NCI-H460 (cell line): Measurements from ENCODE around the gene CNNM1. TPM values are rescaled to one million over a fixed set of nuclear protein-coding genes. Genes with fewer than 3 reads are reported as not detected.

ENCODE experiments used
- DNase-seq: peaks from one replicate; pipeline ENCODE4 v3.0.0-alpha.2; 2016; ENCODE audit warnings: low read depth; ENCODE audit errors: extremely low read depth
- polyA plus RNA-seq: library from polyadenylated mRNA; depleted of rRNA; stranded (reverse); fragments of >200 nt; gene quantifications from 2 replicates; pipeline ENCODE4 v1.2.3, GENCODE V29; 2014; cell fraction: nucleus; rRNA removed
- total RNA-seq: library from RNA; depleted of rRNA; stranded (reverse); fragments of >200 nt; shearing (Covaris generic); gene quantifications from 2 replicates; pipeline ENCODE4 v1.2.3, GENCODE V29; 2014; rRNA removed

Gene CNNM1
- 1.8 and 2.5 TPM in 2 replicates for total RNA-seq
- polyA plus RNA-seq = 1.9 and 2.2 TPM in 2 replicates

DNA sequence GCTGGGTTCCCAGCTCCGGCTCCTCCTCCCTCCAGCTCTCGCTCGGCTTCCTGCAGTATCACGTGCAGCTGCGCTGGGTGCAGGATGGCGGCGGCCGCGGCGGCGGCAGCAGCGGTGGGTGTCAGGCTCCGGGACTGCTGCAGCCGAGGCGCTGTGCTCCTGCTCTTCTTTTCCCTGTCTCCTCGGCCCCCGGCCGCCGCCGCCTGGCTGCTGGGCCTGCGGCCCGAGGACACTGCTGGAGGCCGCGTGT is at the start of gene CNNM1:
CNNM1 (plus strand) TSS at position 53 of the 250 bp plus-strand sequence; CDS start at position 85, 32 bp downstream.
- DNase-seq = peak; percentile 22

GRCh38 chr10:99279626-99280111 is 49.5 kb upstream of the CNNM1 start:
- no peak for DNase-seq

- DNase-seq = no peak
Measured at GRCh38 chr10:99280472-99280871, 48.7 kb upstream of the CNNM1 start.

DNA sequence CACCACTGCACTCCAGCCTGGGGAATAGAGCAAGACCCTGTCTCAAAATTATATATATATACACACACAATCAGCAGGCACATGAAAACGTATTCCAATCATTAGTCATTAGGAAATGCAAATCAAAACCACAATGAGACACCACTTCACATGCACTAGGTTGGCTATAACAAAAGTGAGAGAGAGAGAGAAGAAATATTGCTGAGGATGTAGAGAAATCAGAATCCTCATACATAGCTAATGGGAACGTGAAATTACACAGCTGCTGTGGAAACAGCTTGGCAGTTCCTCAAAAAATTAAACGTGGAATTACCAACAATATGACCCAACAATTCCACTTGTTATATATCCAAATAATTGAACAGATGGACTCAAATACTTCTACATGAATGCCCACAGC is 43.3 kb upstream of the CNNM1 start:
- no peak for DNase-seq

- no peak for DNase-seq
Measured at GRCh38 chr10:99290306-99290705, 38.9 kb upstream of the CNNM1 start.

DNA sequence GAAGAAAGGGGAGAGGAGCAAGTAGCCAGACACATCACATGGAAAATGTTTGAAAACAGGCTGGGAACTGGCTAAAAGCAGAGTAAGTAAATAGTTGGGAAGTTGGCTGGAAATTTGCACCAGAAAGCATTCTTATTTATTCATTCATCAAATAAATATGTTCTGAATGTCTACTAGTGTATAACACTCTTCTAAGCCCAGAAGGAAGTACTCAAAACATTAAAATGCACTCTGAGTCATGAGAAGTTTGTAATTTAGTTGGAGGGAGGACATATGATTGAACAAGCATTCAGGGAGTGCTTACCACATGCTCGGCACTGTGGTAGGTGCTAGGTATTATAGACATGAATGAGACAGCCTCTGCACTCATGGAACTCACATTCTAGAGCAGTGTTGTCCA is 37.0 kb upstream of the CNNM1 start:
- DNase-seq = no peak

GRCh38 chr10:99296605-99297004 is 32.6 kb upstream of the CNNM1 start:
- no peak for DNase-seq

DNA sequence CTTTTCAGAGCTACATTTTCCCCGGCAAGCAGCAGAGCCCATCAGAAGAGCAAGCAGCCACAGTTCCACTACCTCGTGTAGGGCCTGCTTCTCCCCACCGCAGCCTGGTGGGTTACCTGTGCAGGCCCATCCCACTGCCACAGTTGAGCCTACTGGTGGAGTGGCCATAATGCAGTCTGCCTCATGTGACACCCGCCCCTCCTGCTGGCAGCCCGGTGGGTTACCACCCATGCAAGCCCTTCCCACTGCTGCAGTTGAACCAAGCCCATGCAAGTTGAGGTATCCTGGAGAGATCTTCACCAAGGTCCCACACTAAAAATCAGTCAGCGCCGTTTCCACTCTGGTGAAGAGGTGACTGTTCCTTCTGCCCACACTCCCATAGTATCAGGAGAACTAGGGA is 32.1 kb upstream of the CNNM1 start:
- DNase-seq = no peak

GRCh38 chr10:99303899-99304861 is 25.0 kb upstream of the CNNM1 start:
- no peak for DNase-seq

DNA sequence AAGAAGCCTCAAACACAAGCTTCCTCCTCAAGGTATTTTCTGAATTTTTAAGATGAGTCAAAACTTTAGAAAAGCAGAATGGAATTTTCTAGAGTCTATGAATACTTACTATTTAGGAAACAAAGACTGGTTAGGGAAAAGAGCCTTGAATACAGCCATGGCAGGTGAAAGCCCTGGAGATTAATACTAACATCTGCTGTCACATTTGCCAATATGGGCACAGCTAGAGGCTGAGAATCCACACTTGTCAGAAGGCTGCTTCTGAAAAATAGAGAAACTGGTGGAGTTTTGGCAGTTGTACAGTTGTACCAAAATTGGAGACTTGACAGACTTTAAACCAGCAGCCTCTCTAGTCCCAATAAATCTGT is 24.3 kb upstream of the CNNM1 start:
- no peak for DNase-seq

DNA sequence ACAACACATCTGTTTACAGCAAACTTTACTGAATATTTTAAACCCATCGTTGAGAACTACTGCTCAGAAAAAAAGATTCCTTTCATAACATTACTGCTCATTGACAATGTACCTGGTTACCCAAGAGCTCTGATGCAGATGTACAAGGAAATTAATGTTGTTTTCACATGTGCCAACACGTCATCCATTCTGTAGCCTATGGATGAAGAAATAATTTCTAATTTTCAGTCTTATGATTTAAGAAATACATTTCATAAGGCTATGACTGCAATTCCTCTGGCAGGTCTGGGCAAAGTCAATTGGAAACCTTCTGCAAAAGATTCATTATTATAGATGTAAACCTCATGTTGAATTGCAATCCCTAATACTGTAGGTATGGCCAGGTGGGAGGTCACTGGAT is 16.7 kb upstream of the CNNM1 start:
- DNase-seq = no peak

DNA sequence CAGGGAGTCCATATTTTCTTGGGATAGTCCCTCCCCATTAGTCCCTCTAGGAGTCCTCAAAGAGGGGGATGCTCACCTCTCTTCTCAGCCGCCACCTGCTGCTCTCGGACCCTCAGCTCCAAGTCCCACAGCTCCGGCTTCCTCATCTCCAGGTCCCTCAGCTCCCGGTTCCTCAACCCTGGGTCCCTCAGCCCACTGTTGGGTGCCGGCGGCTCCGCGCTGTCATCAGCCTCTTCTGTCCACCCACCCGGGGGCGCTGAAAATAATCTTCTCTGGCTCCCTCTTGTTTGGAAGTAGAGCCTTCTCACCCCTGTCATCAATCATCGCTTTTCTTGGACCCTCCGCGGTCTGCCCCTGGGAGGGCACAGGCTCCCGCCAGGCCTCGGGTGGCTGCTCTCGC is 13.3 kb upstream of the CNNM1 start:
- DNase-seq = no peak

DNA sequence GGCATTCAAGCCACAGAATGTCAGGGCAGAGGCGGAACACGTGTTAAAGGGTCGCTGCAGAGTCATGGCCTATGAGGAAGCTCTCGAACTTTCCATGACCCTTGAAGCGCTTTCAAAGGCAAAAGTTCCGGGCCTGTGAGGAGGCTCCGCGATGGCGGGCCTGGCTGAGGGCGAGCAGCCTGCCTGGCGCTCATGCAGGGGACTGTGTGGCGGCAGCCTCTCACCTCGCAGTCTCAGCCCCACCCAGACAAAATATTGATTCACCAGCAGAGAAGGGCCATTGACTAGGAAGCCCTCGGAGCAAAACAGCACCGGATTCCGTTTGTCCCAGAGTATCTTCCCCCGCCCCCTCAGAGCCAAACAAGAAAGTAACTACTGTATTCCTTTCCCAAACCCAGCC is 12.8 kb upstream of the CNNM1 start:
- DNase-seq = no peak

- DNase-seq = no peak
Measured at GRCh38 chr10:99318048-99318447, 11.1 kb upstream of the CNNM1 start.

DNA sequence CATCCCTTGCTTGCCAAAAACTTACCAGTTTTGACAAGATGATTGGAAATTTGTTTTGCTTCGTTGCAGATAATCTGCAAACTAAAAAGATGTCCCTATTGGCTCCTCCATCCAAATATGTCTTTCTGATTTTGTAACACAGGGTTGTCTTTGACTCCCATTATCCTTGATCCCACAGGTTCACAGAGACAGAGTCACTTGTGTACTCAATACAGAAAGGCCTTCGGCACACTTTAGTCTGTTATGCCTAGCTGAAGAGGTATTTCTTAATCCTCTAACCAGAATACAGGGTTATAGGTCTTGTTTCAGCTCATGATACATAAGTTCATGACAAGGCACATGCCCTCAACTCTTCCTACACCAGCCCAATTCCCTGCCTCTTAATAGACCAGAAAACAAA is 10.7 kb upstream of the CNNM1 start:
- no peak for DNase-seq

- DNase-seq = no peak
Measured at GRCh38 chr10:99325281-99325680, 3.9 kb upstream of the CNNM1 start.

GRCh38 chr10:99326871-99327270 is 2.3 kb upstream of the CNNM1 start:
- DNase-seq = no peak

DNA sequence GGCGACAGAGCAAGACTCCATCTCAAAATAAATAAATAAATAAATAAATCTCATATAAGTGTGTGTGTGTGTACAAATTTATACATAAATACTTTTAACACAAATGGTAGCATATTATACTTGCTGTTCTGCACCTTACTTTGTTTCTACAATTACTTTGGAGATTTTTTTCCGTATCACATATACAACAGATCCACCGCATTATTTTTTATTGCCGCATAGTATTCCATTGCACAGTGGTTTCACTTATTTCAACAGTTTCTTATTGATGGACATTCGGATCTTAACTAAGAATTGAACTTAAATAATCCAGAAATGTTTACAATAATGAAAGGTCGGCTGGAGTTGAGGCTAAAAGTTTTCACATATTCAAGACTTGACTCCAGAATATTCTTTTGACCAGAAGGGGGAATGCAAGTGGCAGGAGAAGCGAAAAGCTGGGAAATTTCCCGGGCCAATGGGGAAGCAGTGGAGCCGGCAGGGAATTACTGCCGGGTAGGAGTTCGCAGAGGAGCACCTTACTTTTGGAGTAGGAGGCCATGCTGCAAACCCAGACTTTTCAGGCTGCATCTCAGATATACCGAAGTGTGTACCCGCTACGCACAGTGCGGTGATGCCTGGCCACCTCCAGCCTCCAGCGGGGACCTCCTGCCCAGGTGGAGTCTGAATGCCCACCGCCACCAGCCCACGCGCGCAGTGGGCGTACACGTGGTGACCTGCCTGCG is 415 bp upstream of the CNNM1 start:
- no peak for DNase-seq

- DNase-seq = no peak
Measured at GRCh38 chr10:99329554-99330346, 594 bp downstream of the CNNM1 start.

DNA sequence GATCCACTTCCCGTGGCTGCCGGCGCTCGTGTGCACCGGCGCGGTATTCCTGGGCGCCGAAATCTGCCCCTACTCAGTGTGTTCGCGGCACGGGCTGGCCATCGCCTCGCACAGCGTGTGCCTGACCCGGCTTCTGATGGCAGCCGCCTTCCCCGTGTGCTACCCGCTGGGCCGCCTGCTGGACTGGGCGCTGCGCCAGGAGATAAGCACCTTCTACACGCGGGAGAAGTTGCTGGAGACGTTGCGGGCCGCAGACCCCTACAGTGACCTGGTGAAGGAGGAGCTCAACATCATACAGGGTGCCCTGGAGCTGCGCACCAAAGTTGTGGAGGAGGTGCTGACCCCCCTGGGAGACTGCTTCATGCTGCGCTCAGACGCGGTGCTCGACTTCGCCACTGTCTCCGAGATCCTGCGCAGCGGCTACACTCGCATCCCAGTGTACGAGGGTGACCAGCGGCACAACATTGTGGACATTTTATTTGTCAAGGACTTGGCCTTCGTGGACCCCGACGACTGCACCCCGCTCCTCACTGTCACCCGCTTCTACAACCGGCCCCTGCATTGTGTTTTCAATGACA is 1.3 kb downstream of the CNNM1 start:
- DNase-seq = no peak
